NCI-H146 (cell line): ENCODE data around the gene FAHD1.
A peak's percentile ranks its signal among the peaks of the same experiment; 100 is the strongest.

Experiments used
- DNase-seq: peaks from one replicate; lab custom pipeline; 2025; lab: John Stamatoyannopoulos, UW

FAHD1 gene

DNA sequence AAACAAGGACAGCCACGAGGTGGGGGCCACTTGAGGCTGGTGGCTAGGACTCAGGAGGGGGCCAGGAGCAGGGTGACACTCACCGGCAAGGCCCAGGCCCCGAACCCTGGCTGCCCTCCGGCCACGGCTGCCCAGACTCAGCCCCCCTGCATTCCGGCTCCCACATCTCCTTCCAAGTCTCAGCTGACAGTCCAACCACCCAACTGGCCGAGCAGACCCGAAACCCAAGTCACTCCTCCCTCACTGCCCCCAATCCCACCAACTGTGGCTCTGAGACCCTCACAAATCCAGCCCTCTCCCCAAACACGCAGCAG lies 9.8 kb upstream of the FAHD1 start:
- DNase-seq = no peak

DNA sequence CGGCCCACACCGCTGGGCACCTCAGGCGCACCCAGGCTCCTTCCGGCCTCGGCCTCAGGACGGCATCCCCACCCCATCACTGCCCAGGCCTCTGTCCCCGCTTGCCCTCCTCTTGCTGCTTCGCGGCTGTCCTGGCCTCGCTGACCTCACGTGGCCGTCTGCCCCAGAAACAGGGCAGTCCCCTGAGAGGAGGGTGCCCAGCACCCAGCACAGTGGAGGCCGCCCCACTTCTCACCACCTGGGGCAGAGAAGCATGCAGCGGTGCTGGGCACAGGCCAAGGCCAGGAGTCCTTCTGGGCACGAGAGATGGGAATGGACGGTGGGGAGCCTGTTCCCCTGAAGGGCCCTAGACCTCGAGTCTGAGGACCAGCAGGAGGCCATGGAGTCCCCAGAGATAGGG lies 9.3 kb upstream of the FAHD1 start:
- DNase-seq = no peak

DNA sequence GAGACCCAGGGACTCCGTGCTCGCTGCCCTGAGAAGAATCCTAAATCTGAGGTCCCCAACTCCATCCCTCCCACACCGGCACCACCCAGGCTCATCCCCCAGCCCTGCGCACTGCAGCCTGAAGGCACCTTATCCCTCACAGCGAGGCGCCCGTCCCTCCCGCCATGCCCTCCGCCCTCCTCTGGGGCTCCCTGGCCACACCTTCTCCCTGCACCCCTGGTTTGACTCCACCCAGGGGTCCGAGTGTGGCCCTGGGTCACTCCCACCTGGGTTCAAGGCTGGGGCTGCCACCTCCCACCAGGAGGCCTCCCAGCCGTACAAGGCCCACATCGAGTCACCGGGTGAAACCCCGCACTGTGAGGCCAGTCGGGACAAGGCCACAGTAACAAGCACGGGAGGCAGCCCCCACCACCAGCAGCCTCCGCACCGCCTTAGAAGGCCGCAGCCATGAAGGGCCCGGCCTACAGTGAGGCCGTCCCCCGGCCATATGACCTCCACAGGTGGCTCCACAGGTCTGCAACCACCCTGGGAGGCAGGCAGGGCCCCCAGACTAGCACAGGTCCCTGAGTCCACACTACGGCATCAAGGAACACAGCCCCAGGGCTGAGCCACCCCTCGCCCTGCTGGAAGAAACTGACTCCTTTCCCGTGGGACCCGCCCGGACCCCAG lies 8.7 kb upstream of the FAHD1 start:
- no peak for DNase-seq

DNA sequence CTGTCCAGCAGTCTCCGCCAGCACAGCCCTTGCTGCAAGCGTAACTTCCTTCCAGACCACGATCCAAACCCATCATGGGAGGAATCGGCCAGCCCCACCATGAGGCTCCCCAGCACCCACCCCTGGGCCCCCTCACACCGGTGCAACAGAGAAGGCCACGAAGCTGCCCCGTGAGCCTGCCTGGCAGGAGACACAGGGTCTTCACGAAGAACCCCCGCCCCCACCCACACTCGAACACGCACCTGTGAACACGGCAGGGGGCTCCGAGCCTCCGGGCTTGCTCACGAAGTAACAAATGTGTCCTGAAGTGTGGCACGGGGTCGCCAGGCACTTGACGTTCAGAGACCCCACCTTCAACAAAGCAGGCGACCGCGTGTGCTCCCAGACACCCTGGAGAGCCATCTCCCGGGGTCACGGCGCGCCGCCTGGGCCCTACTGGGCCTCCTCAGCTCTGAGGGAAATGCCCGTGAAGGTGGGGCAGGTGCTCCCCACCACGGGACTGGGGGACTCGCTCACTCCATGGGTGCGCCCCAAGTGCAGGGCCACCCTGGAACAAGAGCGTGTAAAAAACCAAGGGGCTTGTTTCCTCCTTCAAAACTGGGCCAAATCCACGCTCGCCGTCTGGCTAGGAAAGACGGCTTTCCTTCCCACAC lies 8.0 kb upstream of the FAHD1 start:
- no peak for DNase-seq

DNA sequence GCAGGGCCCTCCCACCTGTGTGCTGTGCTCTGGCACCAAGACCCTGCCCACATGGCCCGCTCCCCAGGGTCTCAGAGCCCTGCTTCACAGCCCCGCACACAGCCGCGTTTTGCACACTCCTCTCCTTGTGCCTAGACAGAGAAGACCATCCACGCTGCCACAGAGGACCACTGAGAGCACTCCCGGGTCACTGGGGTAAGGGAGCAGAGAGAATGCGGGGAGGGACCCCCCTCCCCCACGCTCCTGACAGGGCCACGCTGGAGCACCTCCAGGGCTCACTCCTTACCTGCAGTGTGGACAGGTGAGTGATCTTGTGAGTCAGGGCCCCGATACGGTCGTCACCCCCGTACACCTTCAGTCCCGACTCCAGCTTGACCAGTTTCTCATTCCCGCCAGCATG lies 7.4 kb upstream of the FAHD1 start:
- no peak for DNase-seq

DNA sequence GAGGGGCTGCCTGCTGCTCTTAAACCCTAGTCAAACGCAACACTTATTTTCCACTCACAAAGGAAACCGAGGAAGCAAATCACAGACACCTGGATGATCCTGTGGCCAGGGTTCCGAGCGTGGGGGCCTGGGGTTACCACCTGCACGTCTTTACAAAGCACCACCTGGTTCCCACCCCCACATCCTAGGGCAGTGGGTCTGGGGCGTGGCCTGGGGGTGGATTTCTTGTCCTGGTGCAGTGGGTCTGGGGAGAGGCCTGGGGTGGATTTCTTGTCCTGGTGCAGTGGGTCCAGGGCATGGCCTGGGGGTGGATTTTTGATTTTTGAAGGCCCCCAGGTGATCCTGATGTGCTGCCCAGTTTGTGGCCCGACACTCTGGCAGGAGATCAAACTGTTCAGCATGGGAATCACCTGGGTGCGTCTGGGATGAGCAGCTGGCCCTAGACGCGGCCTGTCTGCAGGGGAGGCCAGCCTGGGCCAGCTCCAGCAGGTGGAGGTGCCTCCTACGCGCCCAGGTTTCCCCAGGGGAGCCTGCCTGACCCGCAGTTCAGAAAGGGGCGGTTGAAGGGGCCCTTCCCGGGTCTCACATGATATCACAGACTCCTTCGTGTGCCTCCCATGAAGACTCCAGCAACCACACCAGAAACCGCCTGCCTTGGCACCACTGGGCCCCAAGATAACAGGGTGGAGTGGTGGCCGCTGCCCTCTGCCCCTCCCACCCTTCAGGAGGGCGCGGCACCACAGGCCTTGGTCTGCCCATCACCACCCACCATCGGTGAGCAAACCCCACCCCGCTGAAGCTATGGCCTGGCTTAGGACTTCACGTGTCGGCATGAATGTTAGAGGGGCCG lies 6.7 kb upstream of the FAHD1 start:
- no peak for DNase-seq

DNA sequence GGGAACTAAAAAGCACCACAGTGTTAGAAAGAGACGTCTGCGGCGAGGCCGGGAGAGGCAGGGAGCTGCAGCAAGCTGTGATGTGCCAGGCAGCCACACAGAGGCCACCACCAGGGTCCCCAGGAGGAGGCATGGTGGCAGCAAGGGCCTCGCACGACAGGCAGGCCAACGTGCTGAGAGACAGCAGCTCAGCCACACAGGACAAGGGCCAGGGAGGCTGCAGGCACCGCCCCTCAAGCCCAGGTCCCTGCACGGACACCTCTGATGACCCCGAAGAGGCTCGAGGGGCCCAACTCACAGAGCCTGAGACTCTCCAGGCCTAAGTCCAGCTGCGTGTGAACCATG lies 6.1 kb upstream of the FAHD1 start:
- no peak for DNase-seq

DNA sequence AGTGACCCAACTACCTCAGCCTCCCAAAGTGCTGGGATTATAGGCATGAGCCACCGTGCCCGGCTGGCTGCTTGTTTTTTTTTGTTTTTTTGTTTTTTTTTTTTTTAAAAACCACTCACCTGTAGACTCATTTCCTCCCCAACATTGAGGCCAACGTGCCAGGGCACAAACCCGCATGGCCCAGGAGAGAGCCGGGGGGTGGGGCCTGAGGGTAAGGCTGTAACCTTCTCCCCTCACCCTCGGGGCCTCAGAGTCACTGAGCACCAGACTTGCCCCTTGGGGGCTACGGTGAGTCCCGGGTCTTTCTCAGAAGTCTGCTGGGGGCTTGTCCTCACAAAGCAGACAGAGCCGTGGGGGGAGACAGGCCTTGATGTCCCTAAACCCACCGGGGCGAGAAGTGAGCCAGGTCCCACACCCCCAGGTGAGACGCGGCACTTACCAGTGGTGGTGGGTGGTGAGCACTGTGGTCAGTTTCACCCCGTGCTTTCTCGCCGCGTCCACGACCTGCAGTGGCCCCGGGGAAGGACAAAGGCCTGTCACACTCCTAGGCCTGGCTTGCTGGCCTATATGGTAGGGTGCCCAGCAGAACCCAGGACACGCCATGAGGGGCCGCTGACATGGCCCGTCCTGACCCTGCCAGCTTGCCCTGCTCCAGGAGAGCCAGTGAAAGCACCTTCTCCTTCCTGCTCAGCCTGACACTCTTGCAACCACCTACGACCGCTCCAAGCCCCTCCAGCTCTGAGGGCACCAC lies 5.0 kb upstream of the FAHD1 start:
- no peak for DNase-seq

DNA sequence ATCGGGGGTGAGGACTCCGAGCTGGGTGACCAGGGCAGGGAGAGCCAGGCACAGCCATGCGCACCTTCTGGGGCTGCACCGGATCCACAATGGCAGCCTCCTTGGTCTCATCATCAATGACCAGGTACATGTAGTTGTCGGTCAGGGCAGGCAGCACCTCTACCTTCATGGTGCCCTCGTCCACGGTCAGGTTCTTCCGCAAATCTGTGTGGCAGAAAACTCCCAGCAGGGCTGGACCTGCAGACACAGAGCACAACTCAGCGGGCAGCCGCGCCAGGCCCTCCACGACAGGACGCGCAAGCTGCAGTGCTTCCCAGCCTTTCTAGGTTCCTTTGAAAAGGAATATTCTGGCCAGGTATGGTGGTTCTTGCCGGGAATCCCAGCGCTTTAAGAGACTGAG lies 4.2 kb upstream of the FAHD1 start:
- no peak for DNase-seq

DNA sequence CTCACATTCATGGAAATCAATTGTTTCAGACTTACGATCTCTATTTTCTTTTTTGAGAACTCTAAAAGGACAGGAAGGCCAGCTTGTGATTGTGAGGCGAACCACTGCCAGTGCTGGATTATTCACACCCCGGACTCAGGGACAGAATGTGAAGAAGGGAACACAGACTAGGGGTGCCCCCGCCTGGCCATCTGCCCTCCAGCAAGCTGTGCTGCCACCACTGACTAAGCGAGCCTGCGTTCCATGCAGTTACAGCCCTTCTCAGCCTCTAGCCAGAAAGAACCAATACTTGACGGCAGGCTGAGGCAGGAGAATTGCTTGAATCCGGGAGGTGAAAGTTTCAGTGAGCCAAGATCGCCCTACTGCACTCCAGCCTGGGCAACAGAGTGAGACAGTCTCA lies 3.2 kb upstream of the FAHD1 start:
- DNase-seq = no peak

DNA sequence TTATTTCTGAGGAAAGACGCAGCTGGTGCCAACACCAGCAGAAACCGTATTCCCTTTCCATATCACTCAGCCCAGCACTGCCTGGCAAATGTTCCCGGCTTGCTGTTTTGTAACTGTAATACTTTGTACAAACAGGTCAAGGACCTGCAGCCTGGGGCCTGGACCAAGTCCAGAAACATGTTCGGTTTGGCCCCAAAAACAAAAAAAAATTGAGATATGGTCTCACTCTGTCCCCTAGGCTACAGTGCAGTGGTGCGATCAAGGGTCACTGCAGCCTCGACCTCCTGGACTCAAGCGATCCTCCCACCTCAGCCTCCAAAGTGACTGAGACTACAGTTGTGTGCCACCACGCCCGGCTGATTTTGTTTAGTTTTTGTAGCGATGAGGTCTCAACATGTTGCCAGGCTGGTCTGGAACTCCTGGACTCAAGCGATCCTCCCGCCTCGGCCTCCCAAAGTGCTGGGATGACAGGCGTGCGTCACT lies 1.6 kb upstream of the FAHD1 start:
- no peak for DNase-seq

DNA sequence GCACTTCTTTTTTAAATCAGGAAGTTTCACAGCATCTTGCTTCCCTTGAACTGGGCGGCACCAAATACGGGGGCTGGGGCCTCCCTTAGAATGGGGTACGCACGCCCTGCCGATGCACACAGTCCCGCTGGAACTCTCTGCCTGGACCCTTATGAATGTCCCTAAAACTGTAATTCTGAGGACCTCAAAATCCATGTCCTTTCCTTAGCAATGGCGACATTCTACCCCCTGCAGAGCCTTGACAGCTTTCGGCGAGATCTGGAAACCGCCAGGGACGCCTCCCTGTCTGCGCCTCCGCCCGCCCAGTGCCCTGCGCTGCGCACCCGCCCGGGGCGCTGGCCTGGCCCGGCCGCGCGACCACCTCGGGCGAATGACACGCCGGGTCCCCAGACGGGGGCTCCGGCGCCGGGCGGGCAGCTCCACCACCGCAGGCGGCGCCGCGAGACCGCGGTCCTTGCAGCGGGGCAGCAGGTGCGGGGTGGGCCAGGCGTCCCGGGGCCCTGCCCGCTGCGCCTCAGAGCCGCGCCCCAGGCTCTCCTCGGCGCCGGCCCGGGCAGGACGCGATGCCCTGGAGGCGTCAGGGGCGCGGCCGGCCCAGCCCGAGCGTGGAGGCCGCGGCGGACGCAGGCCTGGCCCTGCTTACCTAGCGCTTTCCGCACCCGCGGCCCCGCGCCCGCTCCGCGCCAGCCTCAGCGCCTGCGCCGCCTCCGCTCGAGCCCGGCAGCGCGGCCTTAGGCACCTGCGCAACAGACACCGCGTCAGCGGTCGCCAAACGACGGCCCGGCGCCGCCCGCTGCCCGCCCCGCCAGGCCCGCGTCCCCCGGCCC lies 929 bp upstream of the FAHD1 start:
- peak; percentile 74 for DNase-seq

DNA sequence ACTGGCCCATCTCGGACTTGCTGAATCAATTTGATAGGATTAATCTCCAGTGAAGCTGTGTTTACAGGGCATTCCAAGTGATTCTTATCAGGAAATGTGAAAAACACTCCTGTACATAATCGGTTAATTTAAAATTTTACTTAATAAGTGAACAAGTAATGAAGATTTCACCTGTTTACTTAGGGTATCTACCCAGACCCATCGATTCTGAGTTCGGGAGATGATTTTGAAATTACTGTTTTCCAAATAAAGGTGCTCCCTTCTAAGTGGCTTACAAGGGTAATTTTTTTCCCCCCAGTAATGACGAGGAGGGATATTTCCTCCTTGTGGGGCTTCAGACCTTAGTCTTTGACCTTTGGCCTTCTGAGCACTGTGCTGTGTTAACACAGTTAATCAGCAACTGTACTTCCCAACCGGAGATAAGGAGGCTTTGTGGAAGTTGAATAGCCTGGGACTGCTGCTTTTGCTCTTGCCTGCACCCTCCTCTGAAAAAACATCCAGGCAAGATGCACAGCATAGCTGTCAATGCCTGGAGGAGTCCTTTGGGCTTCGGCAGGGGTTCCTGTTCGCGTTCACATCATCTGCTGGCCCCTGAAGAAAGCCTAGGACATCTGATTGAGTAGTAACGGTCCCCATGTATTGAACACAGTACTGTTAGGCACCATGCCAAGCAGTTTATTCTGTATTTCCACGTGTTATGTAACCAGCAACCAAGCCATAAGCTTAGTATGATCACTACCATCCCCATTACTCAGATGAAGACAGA lies 1.8 kb downstream of the FAHD1 start:
- DNase-seq = no peak

DNA sequence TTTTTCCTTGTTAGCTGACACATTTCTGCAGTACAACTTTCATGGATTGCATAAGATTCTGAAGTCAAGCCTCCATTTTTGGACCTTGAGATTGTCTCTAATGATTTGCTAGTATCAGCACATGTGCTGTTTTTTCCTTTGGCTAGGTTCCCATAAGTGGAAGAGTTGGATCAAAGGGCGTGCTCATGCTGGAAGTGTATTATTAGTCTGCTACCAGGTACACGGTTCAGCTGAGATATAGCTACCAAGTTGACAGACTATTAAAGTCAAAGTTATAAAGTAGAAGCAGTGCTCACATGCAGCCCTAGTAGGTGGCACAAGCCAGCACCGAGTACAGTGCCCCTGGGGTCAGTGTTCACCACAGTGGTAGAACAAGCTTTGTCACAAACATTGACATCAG lies 3.2 kb downstream of the FAHD1 start:
- DNase-seq = no peak

DNA sequence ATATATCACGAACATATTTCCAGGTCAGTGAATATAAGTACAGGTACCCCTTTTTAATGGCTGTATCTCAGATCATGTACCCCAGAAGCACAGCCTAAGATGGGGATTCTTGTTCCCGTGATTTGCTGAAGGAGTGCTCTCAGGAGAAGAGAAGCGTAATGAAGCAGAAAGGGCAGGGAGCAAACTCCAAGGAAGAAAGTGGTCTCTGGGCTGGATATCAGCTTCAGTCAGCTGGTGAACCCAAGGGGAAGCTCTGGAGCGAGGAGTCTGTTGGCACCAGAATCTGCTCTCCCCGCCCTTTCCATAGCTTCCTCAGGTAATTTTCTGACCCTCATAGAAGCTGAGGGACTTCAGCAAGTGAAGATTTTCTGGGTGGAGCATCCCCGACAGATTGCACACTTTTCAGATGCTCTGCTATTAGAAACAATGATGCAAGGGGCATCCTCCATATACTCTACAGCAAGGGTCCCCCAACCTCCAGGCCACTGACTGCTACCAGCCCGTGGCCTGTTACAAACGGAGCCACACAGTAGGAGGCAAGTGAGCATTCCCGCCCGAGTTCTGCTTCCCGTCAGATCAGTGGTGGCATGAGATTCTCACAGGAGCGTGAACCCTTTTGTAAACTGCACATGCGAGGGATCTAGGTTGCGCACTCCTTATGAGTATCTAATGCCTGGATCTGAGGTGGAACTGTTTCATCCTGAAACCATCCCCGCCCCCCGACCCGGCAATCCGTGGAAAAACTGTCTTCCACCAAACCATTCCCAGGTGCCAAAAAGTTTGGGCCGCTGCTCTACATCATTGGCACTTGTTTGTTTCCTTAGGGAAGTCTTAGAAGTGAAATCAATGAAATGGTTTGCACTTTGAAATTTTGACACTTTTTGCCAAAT lies 4.4 kb downstream of the FAHD1 start:
- no peak for DNase-seq

DNA sequence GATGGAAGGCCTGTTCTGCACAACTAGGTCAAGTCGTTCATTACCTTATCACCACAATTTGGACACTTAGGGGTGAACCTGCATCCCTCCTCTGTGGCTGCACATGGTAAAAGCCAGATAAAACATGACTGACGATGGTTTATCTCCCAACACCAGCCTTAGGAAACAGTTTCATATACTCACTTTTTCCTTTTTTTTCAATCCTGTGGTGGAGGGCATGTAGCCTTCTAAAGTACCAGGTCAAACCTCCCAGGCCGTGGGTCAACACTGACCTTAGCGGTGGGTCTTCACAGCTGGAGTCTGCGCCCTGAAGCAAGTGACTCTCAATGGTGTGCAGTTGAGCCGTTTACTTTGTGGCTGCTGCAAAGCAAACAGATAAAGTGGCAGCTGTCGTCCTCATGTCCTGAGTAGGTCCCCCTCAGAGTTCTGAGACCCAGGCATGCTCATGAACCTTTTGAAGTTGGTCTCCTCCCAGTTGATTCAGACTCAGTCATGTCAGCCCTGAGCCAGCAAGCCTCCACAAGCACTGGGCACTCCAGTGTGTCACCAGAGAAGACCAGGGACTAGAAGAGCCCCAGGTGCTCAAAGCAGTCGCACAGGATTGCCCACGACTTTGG lies 5.9 kb downstream of the FAHD1 start:
- DNase-seq = peak; percentile 90

DNA sequence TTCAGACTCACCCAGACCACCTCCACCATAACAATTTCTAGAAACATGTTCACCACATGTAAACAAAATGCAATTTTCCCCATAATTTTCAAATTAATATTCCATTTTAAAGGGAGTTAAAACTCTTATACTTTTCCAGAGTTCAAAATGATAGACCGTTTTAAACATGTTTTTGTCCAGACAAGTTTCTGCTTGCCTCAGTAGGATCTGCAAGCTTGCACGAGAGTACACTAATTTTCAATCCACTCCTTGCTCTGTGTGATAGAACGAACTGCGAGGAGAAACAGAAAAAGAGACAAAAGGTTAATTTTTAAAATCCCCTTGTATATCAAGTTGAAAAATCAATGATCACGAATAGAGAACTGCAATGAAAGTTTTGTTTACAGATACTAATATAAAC lies 7.1 kb downstream of the FAHD1 start:
- DNase-seq = no peak

DNA sequence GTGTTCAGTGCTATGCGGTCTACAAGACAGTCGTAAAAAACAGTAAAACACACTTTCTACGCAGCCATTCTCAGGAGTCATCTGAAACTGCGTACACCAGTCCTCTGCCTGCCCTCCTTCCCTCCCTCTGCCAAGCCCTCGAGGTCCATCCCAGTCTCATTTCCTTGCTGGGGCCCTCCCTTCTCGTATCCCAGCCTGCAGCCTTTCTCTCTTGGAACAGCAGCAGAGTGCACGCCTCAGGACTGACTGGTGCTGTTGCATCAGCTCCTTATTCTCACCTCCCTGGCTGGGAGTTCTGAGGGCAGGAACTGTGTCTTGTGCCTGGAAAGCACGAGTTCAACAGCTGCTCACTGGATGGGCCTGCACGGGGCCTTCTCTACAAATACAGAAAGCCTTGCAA lies 12.5 kb downstream of the FAHD1 start:
- DNase-seq = no peak

DNA sequence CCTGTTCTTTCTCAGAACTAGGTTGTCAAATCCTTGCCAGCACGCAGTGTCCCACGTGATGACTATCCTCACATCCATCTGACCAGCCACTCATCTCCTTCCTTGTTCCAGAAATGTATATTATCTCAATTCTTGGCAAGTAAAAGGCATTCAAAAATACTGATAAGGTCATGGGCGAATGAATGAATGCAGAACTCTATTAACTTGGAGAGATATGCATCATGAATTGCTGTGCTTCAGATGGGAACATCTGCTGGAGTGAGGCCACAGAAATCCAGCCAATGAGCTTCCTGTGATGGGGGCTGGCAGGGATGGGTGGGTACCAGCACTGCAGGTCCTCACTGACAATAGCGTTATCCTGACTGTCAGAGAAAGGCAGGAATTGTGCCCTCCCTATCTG lies 19.0 kb downstream of the FAHD1 start:
- DNase-seq = no peak

DNA sequence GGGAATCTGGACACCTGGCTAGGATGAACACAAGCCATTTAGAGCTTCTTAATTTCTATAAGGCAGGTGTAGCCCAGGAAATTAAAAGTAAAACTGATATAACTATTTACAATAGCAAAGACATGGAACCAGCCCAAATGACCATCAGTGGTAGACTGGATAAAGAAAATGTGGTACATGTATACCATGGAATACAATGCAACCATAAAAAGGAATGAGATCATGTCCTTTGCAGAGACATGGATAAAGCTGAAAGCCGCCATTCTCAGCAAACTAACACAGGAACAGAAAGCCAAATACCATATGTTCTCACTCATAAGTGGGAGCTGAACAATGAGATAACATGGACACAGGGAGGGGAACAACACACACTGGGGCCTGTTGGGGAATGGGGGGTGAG lies 19.4 kb downstream of the FAHD1 start:
- DNase-seq = no peak
